Bronchial smooth muscle cell (primary cell): ENCODE results near the gene CSNK1G3. TPM values are rescaled to one million over a fixed set of nuclear protein-coding genes. Genes with fewer than 3 reads are reported as not detected.

ENCODE experiments used
- total RNA-seq: library from RNA; depleted of rRNA; stranded (reverse); fragments of >200 nt; gene quantifications from 2 replicates; pipeline ENCODE4 v1.2.1, GENCODE V29; 2014

Gene CSNK1G3
- total RNA-seq: 40.7 and 45.5 TPM in 2 replicates

DNA sequence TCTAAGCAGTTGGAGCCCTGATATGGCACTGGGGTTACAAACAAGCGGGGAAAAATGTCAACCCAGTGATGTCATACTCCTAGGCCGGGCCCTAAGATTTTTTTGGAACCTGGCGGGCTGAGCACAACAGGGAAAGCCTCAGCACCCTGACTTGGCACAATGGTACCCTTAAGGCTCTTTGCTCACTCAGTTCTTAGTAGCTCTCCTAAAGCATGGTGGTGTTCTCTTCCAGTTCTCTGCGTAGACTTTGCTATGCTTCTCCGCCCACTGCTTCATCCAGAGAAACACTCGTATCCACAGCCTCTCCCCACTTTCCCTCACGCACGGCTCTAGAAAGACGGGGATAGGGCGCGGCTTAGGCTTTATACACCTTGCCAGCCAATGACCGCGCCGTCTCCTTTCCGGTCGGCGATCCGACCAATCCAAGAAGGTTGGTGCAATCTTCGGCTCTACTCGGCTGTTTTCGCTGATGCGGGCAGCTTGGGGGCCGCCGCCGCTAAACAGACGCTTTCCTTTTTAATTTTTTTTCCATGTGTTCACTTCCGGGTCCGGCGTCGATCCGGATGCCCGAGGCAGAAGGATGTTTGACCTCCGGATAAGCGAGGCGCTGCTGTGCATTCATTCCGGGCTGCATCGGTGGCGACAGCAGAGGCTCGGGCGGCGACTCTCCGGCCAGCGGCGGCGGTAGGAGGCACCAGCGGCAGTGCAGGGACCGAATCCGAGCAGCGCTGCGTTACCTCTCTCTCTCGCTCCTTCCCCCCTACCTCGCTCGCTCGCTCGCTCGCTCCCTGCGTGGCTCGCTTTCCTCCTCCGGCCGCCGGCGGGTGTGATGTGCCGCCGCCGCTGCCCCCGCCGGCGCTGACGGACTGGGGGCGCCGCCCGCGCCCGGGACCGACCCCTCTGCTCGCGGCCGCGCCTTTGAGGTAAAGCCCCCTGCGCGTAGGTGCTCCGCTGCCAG lies at the start of gene CSNK1G3:
CSNK1G3 (plus strand) TSS at position 530 of the 958 bp plus-strand sequence. CDS start 33,487 bp downstream, outside the sequence.

Other genes with a start within 250 kb of the CSNK1G3 start
- 7.9 and 12.0 TPM in 2 replicates for gene CEP120, start 88.8 kb upstream of the CSNK1G3 start, total RNA-seq